Forelimb muscle (tissue), 1 donor: ENCODE data around the gene GNG3. TPM values are rescaled to one million over a fixed set of nuclear protein-coding genes. Genes with fewer than 3 reads are reported as not detected.

Source experiments
- DNase-seq: peaks from one replicate; pipeline ENCODE4 v3.0.0-alpha.2; 2013; ENCODE audit warnings: low read depth
- polyA plus RNA-seq: library from polyadenylated mRNA; unstranded; fragments of 120-200 nt; gene quantifications from one replicate; pipeline ENCODE4 v1.2.1, GENCODE V29; 2013; ENCODE audit not compliant: insufficient read length

GNG3 gene
- polyA plus RNA-seq, 1 donor = 0.68 TPM

DNA sequence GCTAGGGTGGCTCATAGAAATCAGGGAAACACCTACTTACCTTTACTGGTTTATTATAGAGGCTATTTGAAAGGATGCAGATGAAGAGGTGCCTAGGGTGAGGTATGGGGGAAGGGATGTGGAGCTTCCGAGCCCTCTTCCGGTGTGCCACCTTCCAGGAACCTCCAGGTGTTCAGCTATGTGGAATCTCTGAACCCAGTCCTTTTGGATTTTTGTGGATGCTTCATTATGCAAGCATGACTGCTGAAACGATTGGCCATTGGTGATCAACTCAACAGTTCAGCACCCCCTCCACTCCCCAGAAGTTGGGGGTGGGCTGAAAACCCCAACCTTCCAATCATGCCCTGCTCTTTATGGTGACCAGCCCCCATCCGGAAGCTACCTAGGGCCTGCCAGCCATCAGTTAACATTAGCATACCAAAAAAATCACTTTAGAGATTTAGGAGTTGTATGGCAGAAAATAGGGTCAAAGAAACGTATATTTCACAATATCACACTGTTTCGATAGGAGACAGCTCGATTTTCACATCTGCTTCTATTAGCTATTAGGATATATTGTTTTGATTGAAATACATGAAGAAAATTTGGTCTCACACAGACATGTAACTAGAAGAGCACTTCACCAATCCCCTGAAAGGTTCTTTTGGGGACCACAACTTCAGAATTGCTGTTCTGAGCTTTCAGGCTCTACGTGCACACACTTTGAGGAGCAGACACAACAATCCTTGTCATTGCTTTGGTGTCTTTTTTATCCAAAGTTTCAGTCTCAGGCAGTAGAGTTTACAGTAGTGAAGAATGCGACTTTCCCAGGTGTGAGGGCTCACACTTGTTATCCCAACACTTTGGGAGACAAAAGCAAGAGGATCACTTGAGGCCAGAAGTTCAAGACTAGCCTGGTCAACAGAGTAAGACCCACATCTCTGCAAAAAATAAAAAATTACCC is 50.6 kb downstream of the GNG3 start:
- no peak for DNase-seq

Other genes starting within 250 kb of the GNG3 start
- gene AHNAK, start 160.9 kb upstream of the GNG3 start, polyA plus RNA-seq = 240 TPM
- 3,650 TPM for gene EEF1G, start 133.8 kb upstream of the GNG3 start, polyA plus RNA-seq
- gene TUT1, start 116.2 kb upstream of the GNG3 start, polyA plus RNA-seq = 11.2 TPM
- 38.7 TPM for gene MTA2, start 105.8 kb upstream of the GNG3 start, polyA plus RNA-seq
- gene EML3, start 94.9 kb upstream of the GNG3 start, polyA plus RNA-seq = 15.3 TPM
- gene ROM1, start 94.4 kb upstream of the GNG3 start, polyA plus RNA-seq = 1.4 TPM
- 21.9 TPM for gene B3GAT3, start 85.7 kb upstream of the GNG3 start, polyA plus RNA-seq
- 142 TPM for gene GANAB, start 61.1 kb upstream of the GNG3 start, polyA plus RNA-seq
- gene INTS5, start 54.4 kb upstream of the GNG3 start, polyA plus RNA-seq = 10.9 TPM
- gene C11orf98, start 42.5 kb upstream of the GNG3 start, polyA plus RNA-seq = 29.4 TPM
- 2.8 TPM for gene CSKMT, start 42.4 kb upstream of the GNG3 start, polyA plus RNA-seq
- gene UQCC3, start 36.0 kb upstream of the GNG3 start, polyA plus RNA-seq = 5.5 TPM
- 5.8 TPM for gene LBHD1, start 35.4 kb upstream of the GNG3 start, polyA plus RNA-seq
- gene UBXN1, start 28.6 kb upstream of the GNG3 start, polyA plus RNA-seq = 145 TPM
- gene LRRN4CL, start 18.1 kb upstream of the GNG3 start, polyA plus RNA-seq = 18.8 TPM
- gene BSCL2, start 252 bp upstream of the GNG3 start, polyA plus RNA-seq = 16.5 TPM
- gene HNRNPUL2, start 19.8 kb downstream of the GNG3 start, polyA plus RNA-seq = 41.3 TPM
- 28.2 TPM for gene TTC9C, start 20.8 kb downstream of the GNG3 start, polyA plus RNA-seq
- gene ZBTB3, start 46.5 kb downstream of the GNG3 start, polyA plus RNA-seq = 4.1 TPM
- 83.2 TPM for gene POLR2G, start 53.9 kb downstream of the GNG3 start, polyA plus RNA-seq
- 17.0 TPM for gene TAF6L, start 63.7 kb downstream of the GNG3 start, polyA plus RNA-seq
- gene TMEM179B, start 79.7 kb downstream of the GNG3 start, polyA plus RNA-seq = 27.2 TPM
- gene TMEM223, start 84.3 kb downstream of the GNG3 start, polyA plus RNA-seq = 15.5 TPM
- 64.5 TPM for gene NXF1, start 97.8 kb downstream of the GNG3 start, polyA plus RNA-seq
- gene STX5, start 124.4 kb downstream of the GNG3 start, polyA plus RNA-seq = 32.0 TPM
- not detected for gene TEX54, start 125.2 kb downstream of the GNG3 start, polyA plus RNA-seq
- gene WDR74, start 131.9 kb downstream of the GNG3 start, polyA plus RNA-seq = 33.1 TPM
- gene SLC3A2, start 173.2 kb downstream of the GNG3 start, polyA plus RNA-seq = 29.9 TPM
- gene CHRM1, start 213.7 kb downstream of the GNG3 start, polyA plus RNA-seq = 0.09 TPM